Measurements from ENCODE around the gene LRBA. TPM values are rescaled to one million over a fixed set of nuclear protein-coding genes. Genes with fewer than 3 reads are reported as not detected.
A peak's percentile ranks its signal among the peaks of the same experiment; 100 is the strongest.

The LRBA gene
- total RNA-seq, 1 experiment from 2014 or later: 55.3 TPM

- Histone ChIP-seq H4K8ac (replicated peaks; ENCODE audit: insufficient read length, low read depth, low read length) (no peak overlapping the region), H2BK20ac (ENCODE audit: low read depth, low read length, poor library complexity, severe bottlenecking) (no peak overlapping the region), H3K23me2 (ENCODE audit: insufficient read length, low read depth, low read length, poor library complexity, severe bottlenecking) (no peaks in the 10 kb centered on the region), H3K9me3 (ENCODE audit: control insufficient read depth, low read depth, low read length) (no peaks in the 10 kb centered on the region), H3K23ac (ENCODE audit: insufficient read length, low read depth, low read length) (no peak overlapping the region), H2BK15ac (ENCODE audit: low read depth, low read length) (no peak overlapping the region), H2AK5ac (ENCODE audit: insufficient read length, low read length) (no peak overlapping the region), H3K79me1 (ENCODE audit: insufficient read depth, low read depth, low read length, poor library complexity, severe bottlenecking) (no peaks in the 10 kb centered on the region), H3K14ac (ENCODE audit: insufficient read depth, low read length) (no peak overlapping the region), H3K18ac (ENCODE audit: insufficient read length, low read depth, low read length) (no peak overlapping the region), H3K9ac (ENCODE audit: extremely low read depth, insufficient read length, low read length) (no peak overlapping the region), H3K4me2 (ENCODE audit: insufficient read depth, insufficient read length, low read length) (no peak overlapping the region), H3K79me2 (ENCODE audit: insufficient read depth, low read length) (no peaks in the 10 kb centered on the region), H3K27ac (ENCODE audit: insufficient read length, low read depth, low read length) (no peak overlapping the region), H4K20me1 (ENCODE audit: control insufficient read depth, insufficient read depth, insufficient read length) (no peaks in the 10 kb centered on the region), H2BK120ac (ENCODE audit: low read depth, low read length, poor library complexity, severe bottlenecking) (no peak overlapping the region), H3K27me3 (ENCODE audit: insufficient read depth, low read length) (no peaks in the 10 kb centered on the region), H3K56ac (ENCODE audit: insufficient read length, low read depth, low read length) (no peak overlapping the region), H3T11ph (ENCODE audit: low read length) (no peak overlapping the region), H4K5ac (ENCODE audit: insufficient read length, low read depth, low read length) (no peak overlapping the region), H2AFZ (ENCODE audit: low read length) (no peak overlapping the region), H2BK5ac (ENCODE audit: insufficient read length, low read length) (no peak overlapping the region), H4K91ac (ENCODE audit: insufficient read length, low read depth, low read length) (no peak overlapping the region), H3K4me1 (ENCODE audit: insufficient read depth, low read length) (no peaks in the 10 kb centered on the region; the same call in 1 of the 2 replicates), H3K4ac (ENCODE audit: low read depth, low read length) (no peak overlapping the region), H2BK12ac (ENCODE audit: insufficient read length, low read depth, low read length) (no peak overlapping the region)
- H3K27me3 Mint-ChIP-seq (ENCODE audit: low read depth): no peaks in the 10 kb centered on the region
- no peak for DNase-seq
- no peak overlapping the region for H3K4me3 Mint-ChIP-seq
- no CpG with 5 or more reads among the region's 5 CpGs for WGBS (ENCODE audit: extremely low coverage, insufficient read length, low lambda C conversion rate)
- peak overlapping the region in 1 of 3 experiments; percentile 45; a peak in 1 of 7 replicates for H3K27ac Mint-ChIP-seq
- TF ChIP-seq CTCF (conservative IDR thresholded peaks at IDR 0.05): no peak
- H3K36me3 Mint-ChIP-seq (ENCODE audit: insufficient read depth in 1 of 3, low read depth in 3 of 3): no peaks in the 10 kb centered on the region; a peak in 1 of 7 replicates
- no peaks in the 10 kb centered on the region for H3K9me3 Mint-ChIP-seq
- H3K4me1 Mint-ChIP-seq: peaks cover 11 to 14% of the 10 kb centered on the region in 2 experiments
These were observed 678.2 kb downstream of the LRBA start for GRCh38 chr4:150336676-150337412.
